Ascending aorta (tissue), 2 donors: ENCODE data around the gene KCNIP2. TPM values are rescaled to one million over a fixed set of nuclear protein-coding genes. Genes with fewer than 3 reads are reported as not detected.

Source experiments
- DNase-seq, 2 donors: peaks; one replicate each; pipeline ENCODE4 v3.0.0-alpha.2; 2019; ENCODE audit warnings: low spot score in 2 of 2
- H3K27ac ChIP-seq, 2 donors: fragments of 200-600 bp; sonication (generic); one replicate each; pipeline ENCODE4 v1.5.1; 2016 to 2017; ENCODE audit warnings: mild to moderate bottlenecking in 1 of 2
- H3K27me3 ChIP-seq: fragments of 200-600 bp; sonication (generic); one replicate; pipeline ENCODE4 v1.5.1; 2017
- H3K36me3 ChIP-seq, 2 donors: fragments of 200-600 bp; sonication (generic); one replicate each; pipeline ENCODE4 v1.5.1; 2016
- H3K4me1 ChIP-seq, 2 donors: fragments of 200-600 bp; sonication (generic); one replicate each; pipeline ENCODE4 v1.5.1; 2016 to 2017; ENCODE audit warnings: mild to moderate bottlenecking in 1 of 2
- H3K4me3 ChIP-seq, 2 donors: fragments of 200-600 bp; sonication (generic); one replicate each; pipeline ENCODE4 v1.5.1; 2016 to 2017; ENCODE audit warnings: mild to moderate bottlenecking in 1 of 2
- H3K9me3 ChIP-seq, 2 donors: fragments of 200-600 bp; sonication (generic); one replicate each; pipeline ENCODE4 v1.5.1; 2016
- intact Hi-C: fragments of 100-400 bp; cut with DNase I; formaldehyde crosslinking; loops from one replicate; pipeline ENCODE4 v1.15.1; 2023
- total RNA-seq: library from RNA; depleted of rRNA; stranded (reverse); fragments of >200 nt; gene quantifications from one replicate; pipeline ENCODE4 v1.1.0, GENCODE V29; 2016
- TF ChIP-seq, protein P1 (sequence below), 3 experiments: fragments of 200-600 bp in 2 of 3; fragments of 450-650 bp in 1 of 3; sonication (generic) in 2 of 3; IDR thresholded peaks; one replicate each; pipeline ENCODE4 v1.5.1; 2016 to 2019; ENCODE audit warnings: antibody characterized with exemption in 3 of 3, mild to moderate bottlenecking in 1 of 3, moderate library complexity in 1 of 3

The KCNIP2 gene
- total RNA-seq, 1 donor from 2014 or later = 1.1 TPM

DNA sequence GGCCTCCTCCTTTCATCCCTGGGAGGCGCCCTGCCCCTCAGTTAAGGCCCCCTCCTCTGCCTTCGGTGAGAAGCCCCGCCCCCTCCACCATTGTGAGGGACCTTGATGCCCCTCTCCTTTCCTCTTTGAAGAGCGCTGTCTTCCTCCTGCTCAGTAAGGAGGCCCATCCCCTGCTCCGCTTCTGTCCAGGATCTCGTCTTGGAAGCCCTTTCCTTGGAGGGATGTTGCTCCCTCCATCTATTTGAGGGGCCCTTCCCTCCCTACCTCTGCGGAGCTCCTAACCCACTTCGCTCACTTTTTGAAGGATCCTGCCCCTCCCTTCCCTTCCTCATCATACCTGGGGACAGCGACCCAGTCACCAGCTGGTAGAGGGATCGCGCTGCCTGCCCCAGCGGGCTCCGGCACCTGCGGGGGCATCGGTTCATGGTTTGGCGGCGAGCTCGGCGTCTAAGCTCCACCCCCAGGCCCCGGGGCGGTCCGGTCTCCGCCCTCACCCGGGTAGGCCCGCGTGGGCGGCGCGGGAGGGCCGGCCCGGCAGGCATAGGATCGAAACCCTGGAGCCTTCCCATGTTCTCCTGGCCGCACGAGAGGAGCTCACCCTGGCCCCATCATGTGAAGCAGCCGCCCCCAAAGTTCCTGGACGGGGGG is 4.1 kb downstream of the KCNIP2 start:
- Histone ChIP-seq H3K4me3 (peak overlapping the region; percentile 27 to 37), H3K27me3 (no peaks in the 10 kb centered on the region), H3K36me3 (no peaks in the 10 kb centered on the region), H3K9me3 (no peaks in the 10 kb centered on the region), H3K4me1 (peaks cover 4 to 14% of the 10 kb centered on the region in 2 donors), H3K27ac (no peak overlapping the region)
- no peak for DNase-seq
- intact Hi-C loops = no loop called here
- TF ChIP-seq, protein P1, sequence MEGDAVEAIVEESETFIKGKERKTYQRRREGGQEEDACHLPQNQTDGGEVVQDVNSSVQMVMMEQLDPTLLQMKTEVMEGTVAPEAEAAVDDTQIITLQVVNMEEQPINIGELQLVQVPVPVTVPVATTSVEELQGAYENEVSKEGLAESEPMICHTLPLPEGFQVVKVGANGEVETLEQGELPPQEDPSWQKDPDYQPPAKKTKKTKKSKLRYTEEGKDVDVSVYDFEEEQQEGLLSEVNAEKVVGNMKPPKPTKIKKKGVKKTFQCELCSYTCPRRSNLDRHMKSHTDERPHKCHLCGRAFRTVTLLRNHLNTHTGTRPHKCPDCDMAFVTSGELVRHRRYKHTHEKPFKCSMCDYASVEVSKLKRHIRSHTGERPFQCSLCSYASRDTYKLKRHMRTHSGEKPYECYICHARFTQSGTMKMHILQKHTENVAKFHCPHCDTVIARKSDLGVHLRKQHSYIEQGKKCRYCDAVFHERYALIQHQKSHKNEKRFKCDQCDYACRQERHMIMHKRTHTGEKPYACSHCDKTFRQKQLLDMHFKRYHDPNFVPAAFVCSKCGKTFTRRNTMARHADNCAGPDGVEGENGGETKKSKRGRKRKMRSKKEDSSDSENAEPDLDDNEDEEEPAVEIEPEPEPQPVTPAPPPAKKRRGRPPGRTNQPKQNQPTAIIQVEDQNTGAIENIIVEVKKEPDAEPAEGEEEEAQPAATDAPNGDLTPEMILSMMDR (IDR thresholded peaks at IDR 0.05) = no peak

DNA sequence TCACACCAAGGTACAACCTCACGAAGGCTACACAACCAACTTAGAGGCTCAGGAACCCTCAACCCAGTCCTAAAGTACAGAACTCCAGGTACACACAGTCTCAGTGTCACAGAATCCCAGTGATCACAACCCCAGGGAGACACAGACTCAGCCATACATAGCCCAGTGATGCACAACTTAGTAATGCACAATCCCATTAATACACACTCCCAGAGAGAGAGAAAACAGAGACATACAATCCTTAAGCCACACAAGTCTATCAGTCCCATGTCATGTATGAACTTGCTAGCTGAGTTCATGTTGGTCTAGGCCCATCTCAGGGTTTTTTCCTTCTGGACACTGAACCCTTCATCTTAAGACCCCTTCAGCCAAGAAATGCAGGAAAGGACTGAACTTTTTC is 4.6 kb downstream of the KCNIP2 start:
- Histone ChIP-seq H3K27me3 (no peaks in the 10 kb centered on the region), H3K9me3 (no peaks in the 10 kb centered on the region), H3K27ac (no peak overlapping the region), H3K4me1 (peaks cover 4 to 14% of the 10 kb centered on the region in 2 donors), H3K4me3 (no peak overlapping the region), H3K36me3 (no peaks in the 10 kb centered on the region)
- DNase-seq = no peak
- TF ChIP-seq, protein P1 (IDR thresholded peaks at IDR 0.05) = no peak
- intact Hi-C loops = no loop called here

DNA sequence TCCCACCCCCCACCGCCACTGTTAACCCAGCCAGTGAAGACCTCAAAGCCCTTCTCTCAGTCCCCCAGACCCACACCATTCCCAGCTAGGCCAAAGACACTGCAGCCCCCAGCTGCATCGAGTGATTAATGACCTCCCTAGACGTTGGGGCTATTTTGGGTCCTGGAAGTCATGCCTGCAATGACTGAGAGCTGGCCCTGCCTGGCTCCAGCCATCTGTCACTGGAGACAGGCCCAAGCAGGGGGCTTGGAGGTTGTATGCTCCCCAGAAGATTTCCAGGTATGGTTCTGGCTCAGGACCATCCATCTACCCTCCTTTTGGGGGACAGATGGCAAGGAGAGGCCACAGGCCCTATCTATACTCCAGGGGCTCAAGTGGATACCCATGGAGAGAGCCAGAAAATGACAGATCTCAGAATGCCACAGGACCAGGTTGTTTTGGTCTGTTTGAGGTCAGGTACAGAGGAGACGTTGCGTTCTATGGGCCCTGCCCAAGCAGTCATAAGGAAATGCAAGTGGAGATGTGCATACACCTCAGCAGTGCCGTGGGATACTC is 5.1 kb downstream of the KCNIP2 start:
- TF ChIP-seq, protein P1 (IDR thresholded peaks at IDR 0.05) = no peak
- Histone ChIP-seq H3K27ac (no peak overlapping the region), H3K4me1 (peaks cover 4 to 14% of the 10 kb centered on the region in 2 donors), H3K27me3 (no peaks in the 10 kb centered on the region), H3K9me3 (no peaks in the 10 kb centered on the region), H3K4me3 (no peak overlapping the region), H3K36me3 (no peaks in the 10 kb centered on the region)
- peak in 1 of 2 donors; percentile 39 for DNase-seq
- intact Hi-C loops = no loop called here

DNA sequence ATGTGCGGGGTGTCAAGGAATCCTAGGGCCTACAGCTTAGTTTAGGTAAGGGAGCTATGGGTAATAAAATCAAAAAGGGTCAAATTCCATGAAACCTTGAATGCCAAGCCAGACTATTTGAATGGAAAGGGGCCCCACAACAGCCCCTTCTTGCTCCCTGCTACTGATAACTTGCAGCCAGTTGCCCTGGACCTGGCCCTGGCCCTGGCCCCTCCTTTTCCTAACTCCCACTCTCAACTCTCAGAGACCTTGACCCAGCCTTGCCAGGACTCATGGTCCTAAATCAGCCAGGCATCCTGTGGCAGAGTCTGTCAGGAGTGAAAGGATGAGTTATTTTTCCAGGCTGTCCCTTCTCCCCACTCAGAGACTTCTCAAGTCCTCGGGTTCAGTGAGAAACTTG is 5.9 kb downstream of the KCNIP2 start:
- intact Hi-C loops = loop anchor here (2.0 kb wide), 1 partner anchor 173 kb away; no protein-coding TSS in a partner anchor
- Histone ChIP-seq H3K36me3 (no peaks in the 10 kb centered on the region), H3K27me3 (no peaks in the 10 kb centered on the region), H3K27ac (no peak overlapping the region), H3K4me1 (peaks cover 4 to 14% of the 10 kb centered on the region in 2 donors), H3K4me3 (no peak overlapping the region), H3K9me3 (no peaks in the 10 kb centered on the region)
- peak in 1 of 2 donors; percentile 9 for DNase-seq
- TF ChIP-seq, protein P1 (IDR thresholded peaks at IDR 0.05) = no peak

DNA sequence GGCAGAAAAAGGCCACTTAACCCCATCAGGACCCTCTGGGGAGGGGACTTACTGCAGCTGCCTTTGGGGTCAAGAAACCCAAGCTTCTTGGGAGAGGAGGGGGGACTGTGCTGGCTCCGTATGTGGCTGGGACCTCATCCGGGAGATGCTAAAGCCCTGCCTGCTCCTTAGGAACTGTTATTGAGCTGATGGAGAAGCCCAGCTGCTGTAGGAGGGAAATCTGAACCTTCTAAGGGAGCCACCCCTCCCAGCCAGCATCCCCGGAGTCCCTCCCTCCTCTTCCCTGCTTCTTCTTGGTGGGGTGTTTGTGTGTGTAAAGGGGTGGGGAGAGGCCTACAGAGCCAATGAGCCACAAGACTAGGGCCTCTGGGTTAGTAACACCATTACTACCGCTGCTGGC is 8.2 kb downstream of the KCNIP2 start:
- Histone ChIP-seq H3K27me3 (no peaks in the 10 kb centered on the region), H3K36me3 (no peaks in the 10 kb centered on the region), H3K27ac (no peak overlapping the region), H3K4me1 (peaks cover 9 to 12% of the 10 kb centered on the region in 2 donors), H3K4me3 (no peak overlapping the region), H3K9me3 (no peaks in the 10 kb centered on the region)
- peak in 1 of 2 donors; percentile 28 for DNase-seq
- intact Hi-C loops = no loop called here
- TF ChIP-seq, protein P1 (IDR thresholded peaks at IDR 0.05) = no peak
